SK-N-SH treated with all-trans-retinoic acid at 6 μM for 48 hours (cell line): Measurements from ENCODE around the gene LCE3D.

Experiments
- ARNTL ChIP-seq: fragments of 450-650 bp; formaldehyde crosslinking; IDR thresholded peaks from 2 replicates; pipeline ENCODE4 v1.5.0; 2020; ENCODE audit warnings: low read depth, mild to moderate bottlenecking, moderate library complexity, borderline replicate concordance
- CREB5 ChIP-seq: fragments of 250-450 bp; sonication (Bioruptor Pico); IDR thresholded peaks from 2 replicates; pipeline ENCODE4 v1.5.1; 2020; ENCODE audit warnings: low read depth, mild to moderate bottlenecking, moderate library complexity
- CSDC2 ChIP-seq: fragments of 250-450 bp; sonication (Bioruptor Pico); IDR thresholded peaks from 2 replicates; pipeline ENCODE4 v1.5.0; 2020; ENCODE audit warnings: mild to moderate bottlenecking, moderate library complexity
- GLIS3 ChIP-seq: fragments of 250-450 bp; sonication (Bioruptor Pico); IDR thresholded peaks from 2 replicates; pipeline ENCODE4 v1.5.0; 2020; ENCODE audit warnings: mild to moderate bottlenecking, moderate library complexity
- TOX ChIP-seq: fragments of 250-450 bp; sonication (Bioruptor Pico); IDR thresholded peaks from 2 replicates; pipeline ENCODE4 v1.8.0; 2021; ENCODE audit warnings: mild to moderate bottlenecking, moderate library complexity, borderline replicate concordance
- ZFP3 ChIP-seq: fragments of 250-450 bp; sonication (Bioruptor Pico); IDR thresholded peaks from 2 replicates; pipeline ENCODE4 v1.5.0; 2020; ENCODE audit warnings: mild to moderate bottlenecking, moderate library complexity
- ZFP30 ChIP-seq: fragments of 450-650 bp; formaldehyde crosslinking; IDR thresholded peaks from 2 replicates; pipeline ENCODE4 v1.5.0; 2022; ENCODE audit warnings: mild to moderate bottlenecking, moderate library complexity
- ZNF70 ChIP-seq: fragments of 450-650 bp; formaldehyde crosslinking; IDR thresholded peaks from 2 replicates; pipeline ENCODE4 v1.5.0; 2020; ENCODE audit warnings: mild to moderate bottlenecking, moderate library complexity
- ZNF8 ChIP-seq: fragments of 450-650 bp; formaldehyde crosslinking; IDR thresholded peaks from 2 replicates; pipeline ENCODE4 v1.5.0; 2020; ENCODE audit warnings: mild to moderate bottlenecking, moderate library complexity
- TF ChIP-seq, protein P1 (sequence below): fragments of 250-450 bp; sonication (Bioruptor Pico); IDR thresholded peaks from 2 replicates; pipeline ENCODE4 v1.5.0; 2020; ENCODE audit warnings: mild to moderate bottlenecking, moderate library complexity
- TF ChIP-seq, protein P2 (sequence below): fragments of 250-450 bp; sonication (Bioruptor Pico); IDR thresholded peaks from 2 replicates; pipeline ENCODE4 v1.8.0; 2021; ENCODE audit warnings: low read depth, mild to moderate bottlenecking, moderate library complexity, borderline replicate concordance
- TF ChIP-seq, protein P3 (sequence below): fragments of 250-450 bp; sonication (Bioruptor Pico); IDR thresholded peaks from 2 replicates; pipeline ENCODE4 v1.8.0; 2020; ENCODE audit warnings: mild to moderate bottlenecking, moderate library complexity, borderline replicate concordance

DNA sequence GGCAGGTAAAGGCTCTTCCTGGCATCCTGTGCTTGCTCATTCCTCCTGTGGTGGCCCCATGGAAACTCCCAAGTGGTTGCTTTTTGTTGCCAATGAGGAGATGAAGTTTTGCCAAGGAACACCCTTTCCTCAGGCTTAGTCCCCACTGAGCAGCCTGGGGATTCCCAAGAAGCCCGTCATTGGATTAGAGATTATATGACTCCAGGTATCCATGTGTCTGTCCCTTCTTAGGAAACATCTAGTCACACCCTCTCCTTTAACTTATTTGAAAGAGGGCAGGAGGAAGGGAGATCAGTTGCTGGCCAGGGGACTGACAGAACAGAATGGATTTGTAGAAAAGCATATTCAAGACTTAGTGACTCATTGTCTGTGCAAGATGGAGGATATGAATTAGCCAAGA lies 46.4 kb upstream of the LCE3D start:
- TF ChIP-seq, protein P1, sequence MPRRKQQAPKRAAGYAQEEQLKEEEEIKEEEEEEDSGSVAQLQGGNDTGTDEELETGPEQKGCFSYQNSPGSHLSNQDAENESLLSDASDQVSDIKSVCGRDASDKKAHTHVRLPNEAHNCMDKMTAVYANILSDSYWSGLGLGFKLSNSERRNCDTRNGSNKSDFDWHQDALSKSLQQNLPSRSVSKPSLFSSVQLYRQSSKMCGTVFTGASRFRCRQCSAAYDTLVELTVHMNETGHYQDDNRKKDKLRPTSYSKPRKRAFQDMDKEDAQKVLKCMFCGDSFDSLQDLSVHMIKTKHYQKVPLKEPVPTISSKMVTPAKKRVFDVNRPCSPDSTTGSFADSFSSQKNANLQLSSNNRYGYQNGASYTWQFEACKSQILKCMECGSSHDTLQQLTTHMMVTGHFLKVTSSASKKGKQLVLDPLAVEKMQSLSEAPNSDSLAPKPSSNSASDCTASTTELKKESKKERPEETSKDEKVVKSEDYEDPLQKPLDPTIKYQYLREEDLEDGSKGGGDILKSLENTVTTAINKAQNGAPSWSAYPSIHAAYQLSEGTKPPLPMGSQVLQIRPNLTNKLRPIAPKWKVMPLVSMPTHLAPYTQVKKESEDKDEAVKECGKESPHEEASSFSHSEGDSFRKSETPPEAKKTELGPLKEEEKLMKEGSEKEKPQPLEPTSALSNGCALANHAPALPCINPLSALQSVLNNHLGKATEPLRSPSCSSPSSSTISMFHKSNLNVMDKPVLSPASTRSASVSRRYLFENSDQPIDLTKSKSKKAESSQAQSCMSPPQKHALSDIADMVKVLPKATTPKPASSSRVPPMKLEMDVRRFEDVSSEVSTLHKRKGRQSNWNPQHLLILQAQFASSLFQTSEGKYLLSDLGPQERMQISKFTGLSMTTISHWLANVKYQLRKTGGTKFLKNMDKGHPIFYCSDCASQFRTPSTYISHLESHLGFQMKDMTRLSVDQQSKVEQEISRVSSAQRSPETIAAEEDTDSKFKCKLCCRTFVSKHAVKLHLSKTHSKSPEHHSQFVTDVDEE (CRISPR knock-in tag): no peak
- TF ChIP-seq ZFP30 (CRISPR knock-in tag) (no peak), TOX (CRISPR knock-in tag) (no peak), ZFP3 (CRISPR knock-in tag) (no peak), ARNTL (no peak), GLIS3 (CRISPR knock-in tag) (no peak), ZNF8 (CRISPR knock-in tag) (no peak), ZNF70 (CRISPR knock-in tag) (no peak), CSDC2 (CRISPR knock-in tag) (no peak), CREB5 (no peak)
- TF ChIP-seq, protein P2, sequence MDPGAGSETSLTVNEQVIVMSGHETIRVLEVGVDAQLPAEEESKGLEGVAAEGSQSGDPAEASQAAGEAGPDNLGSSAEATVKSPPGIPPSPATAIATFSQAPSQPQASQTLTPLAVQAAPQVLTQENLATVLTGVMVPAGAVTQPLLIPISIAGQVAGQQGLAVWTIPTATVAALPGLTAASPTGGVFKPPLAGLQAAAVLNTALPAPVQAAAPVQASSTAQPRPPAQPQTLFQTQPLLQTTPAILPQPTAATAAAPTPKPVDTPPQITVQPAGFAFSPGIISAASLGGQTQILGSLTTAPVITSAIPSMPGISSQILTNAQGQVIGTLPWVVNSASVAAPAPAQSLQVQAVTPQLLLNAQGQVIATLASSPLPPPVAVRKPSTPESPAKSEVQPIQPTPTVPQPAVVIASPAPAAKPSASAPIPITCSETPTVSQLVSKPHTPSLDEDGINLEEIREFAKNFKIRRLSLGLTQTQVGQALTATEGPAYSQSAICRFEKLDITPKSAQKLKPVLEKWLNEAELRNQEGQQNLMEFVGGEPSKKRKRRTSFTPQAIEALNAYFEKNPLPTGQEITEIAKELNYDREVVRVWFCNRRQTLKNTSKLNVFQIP (CRISPR knock-in tag): no peak
- TF ChIP-seq, protein P3, sequence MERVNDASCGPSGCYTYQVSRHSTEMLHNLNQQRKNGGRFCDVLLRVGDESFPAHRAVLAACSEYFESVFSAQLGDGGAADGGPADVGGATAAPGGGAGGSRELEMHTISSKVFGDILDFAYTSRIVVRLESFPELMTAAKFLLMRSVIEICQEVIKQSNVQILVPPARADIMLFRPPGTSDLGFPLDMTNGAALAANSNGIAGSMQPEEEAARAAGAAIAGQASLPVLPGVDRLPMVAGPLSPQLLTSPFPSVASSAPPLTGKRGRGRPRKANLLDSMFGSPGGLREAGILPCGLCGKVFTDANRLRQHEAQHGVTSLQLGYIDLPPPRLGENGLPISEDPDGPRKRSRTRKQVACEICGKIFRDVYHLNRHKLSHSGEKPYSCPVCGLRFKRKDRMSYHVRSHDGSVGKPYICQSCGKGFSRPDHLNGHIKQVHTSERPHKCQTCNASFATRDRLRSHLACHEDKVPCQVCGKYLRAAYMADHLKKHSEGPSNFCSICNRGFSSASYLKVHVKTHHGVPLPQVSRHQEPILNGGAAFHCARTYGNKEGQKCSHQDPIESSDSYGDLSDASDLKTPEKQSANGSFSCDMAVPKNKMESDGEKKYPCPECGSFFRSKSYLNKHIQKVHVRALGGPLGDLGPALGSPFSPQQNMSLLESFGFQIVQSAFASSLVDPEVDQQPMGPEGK (CRISPR knock-in tag): no peak
